Measurements from ENCODE around the gene C16orf95. TPM values are rescaled to one million over a fixed set of nuclear protein-coding genes. Genes with fewer than 3 reads are reported as not detected.

C16orf95 gene, protein sequence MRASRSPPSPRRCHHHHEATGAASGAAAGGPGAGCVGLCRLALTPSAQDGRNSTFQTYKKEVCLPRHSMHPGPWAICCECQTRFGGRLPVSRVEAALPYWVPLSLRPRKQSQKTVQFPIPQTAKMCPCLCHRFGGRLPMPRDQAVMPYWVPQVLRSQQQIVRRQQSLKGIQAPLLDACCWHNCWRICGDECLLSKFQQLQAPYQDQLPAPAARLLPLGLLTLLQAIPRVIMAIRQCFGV
- 1.7 and 1.9 TPM in 2 replicates for total RNA-seq

GRCh38 chr16:87316923-87317749, at the start of gene C16orf95:
Gene C16orf95, minus strand, starts transcription at chr16:87317392. Its CDS starts 150 bp downstream, at chr16:87317242.

Other genes with a start within 250 kb of the C16orf95 start
- 25.6 and 33.3 TPM in 2 replicates for gene FBXO31, start 66.4 kb upstream of the C16orf95 start, total RNA-seq
- gene MAP1LC3B, start 74.9 kb upstream of the C16orf95 start, total RNA-seq, result 30.8 and 43.5 TPM in 2 replicates
- gene ZCCHC14, start 175.6 kb upstream of the C16orf95 start, total RNA-seq, result 4.8 and 5.1 TPM in 2 replicates

All from tracheal epithelial cell (primary cell).